Uterus (tissue), 4 donors: ENCODE data around the gene RNF157. TPM values are rescaled to one million over a fixed set of nuclear protein-coding genes. Genes with fewer than 3 reads are reported as not detected.

Experiments used
- DNase-seq, 2 donors: peaks; one replicate each; pipeline ENCODE4 v3.0.0-alpha.2; 2019 to 2020
- H3K27ac ChIP-seq, 2 donors: fragments of 200-600 bp; sonication (generic); 1 replicate in 1 of 2; 2 replicates in 1 of 2; pipeline ENCODE4 v1.5.1; 2016 to 2018
- H3K27me3 ChIP-seq, 2 donors: fragments of 200-600 bp; sonication (generic); one replicate each; pipeline ENCODE4 v1.5.1; 2018 to 2019; ENCODE audit warnings: control low read depth in 1 of 2
- H3K36me3 ChIP-seq, 2 donors: fragments of 200-600 bp; sonication (generic); one replicate each; pipeline ENCODE4 v1.5.1; 2019; ENCODE audit warnings: control low read depth in 1 of 2
- H3K4me1 ChIP-seq, 2 donors: fragments of 200-600 bp; sonication (generic); one replicate each; pipeline ENCODE4 v1.5.1; 2018 to 2019; ENCODE audit warnings: control low read depth in 1 of 2
- H3K4me3 ChIP-seq, 2 donors: fragments of 200-600 bp; sonication (generic); 1 replicate in 1 of 2; 2 replicates in 1 of 2; pipeline ENCODE4 v1.5.1; 2018 to 2019; ENCODE audit warnings: mild to moderate bottlenecking in 1 of 2
- H3K9me3 ChIP-seq, 2 donors: fragments of 200-600 bp; sonication (generic); one replicate each; pipeline ENCODE4 v1.5.1; 2019; ENCODE audit warnings: control low read depth in 1 of 2
- CTCF ChIP-seq, 4 experiments: fragments of 200-600 bp in 2 of 4; fragments of 450-650 bp in 2 of 4; sonication (generic) in 2 of 4; IDR thresholded peaks; one replicate each; pipeline ENCODE4 v1.5.1; 2016 to 2019; ENCODE audit warnings: antibody characterized with exemption in 4 of 4, mild to moderate bottlenecking in 2 of 4, moderate library complexity in 1 of 4
- POLR2A ChIP-seq, 2 donors: fragments of 450-650 bp; IDR thresholded peaks; one replicate each; pipeline ENCODE4 v1.6.1; 2016; ENCODE audit warnings: antibody characterized with exemption in 2 of 2, mild to moderate bottlenecking in 1 of 2, moderate library complexity in 1 of 2
- intact Hi-C: fragments of 100-400 bp; cut with DNase I; formaldehyde crosslinking; loops from one replicate; pipeline ENCODE4 v1.15.1; 2023; ENCODE audit warnings: low total_unique reads
- total RNA-seq, 4 donors: library from RNA; depleted of rRNA in 3 of 4; stranded (reverse); fragments of >200 nt in 3 of 4; gene quantifications; one replicate each; pipeline versions ENCODE4 v1.1.0 to v1.2.4, GENCODE V29; 2014 to 2023
- donor health status: DM: yes; HTN: yes; CAD: no.

The RNF157 gene
- total RNA-seq, 4 donors from 2014 or later, result 0.77 to 5.7 (median 1.7) TPM

- no peaks in the 10 kb centered on the region for H3K4me1 ChIP-seq
- intact Hi-C loops, result loop anchor here (10.0 kb wide), 1 partner anchor 505 kb away; no protein-coding TSS in a partner anchor
- H3K27ac ChIP-seq, result no peak overlapping the region
- DNase-seq, result no peak
- peak overlapping the region; percentile 2 to 30 for H3K4me3 ChIP-seq
- TF ChIP-seq CTCF (IDR thresholded peaks at IDR 0.05) (no peak), POLR2A (IDR thresholded peaks at IDR 0.05) (no peak)
- no peaks in the 10 kb centered on the region for H3K27me3 ChIP-seq
- H3K9me3 ChIP-seq, result no peaks in the 10 kb centered on the region
- no peaks in the 10 kb centered on the region for H3K36me3 ChIP-seq
These were observed 587 bp downstream of the RNF157 start for GRCh38 chr17:76239538-76240274.

- no peak overlapping the region for H3K4me3 ChIP-seq
- no peak overlapping the region for H3K27ac ChIP-seq
- H3K36me3 ChIP-seq, result no peaks in the 10 kb centered on the region
- no peaks in the 10 kb centered on the region for H3K27me3 ChIP-seq
- H3K4me1 ChIP-seq, result no peaks in the 10 kb centered on the region
- intact Hi-C loops, result no loop called here
- H3K9me3 ChIP-seq, result no peaks in the 10 kb centered on the region
- TF ChIP-seq POLR2A (IDR thresholded peaks at IDR 0.05) (no peak), CTCF (IDR thresholded peaks at IDR 0.05) (no peak)
- DNase-seq, result no peak
These were observed 1.3 kb downstream of the RNF157 start for GRCh38 chr17:76238847-76239537.

GRCh38 chr17:76237859-76238313 is 2.4 kb downstream of the RNF157 start:
- intact Hi-C loops, result no loop called here
- no peak for DNase-seq
- Histone ChIP-seq H3K36me3 (no peaks in the 10 kb centered on the region), H3K4me3 (no peak overlapping the region), H3K27ac (no peak overlapping the region), H3K27me3 (no peaks in the 10 kb centered on the region), H3K4me1 (no peaks in the 10 kb centered on the region), H3K9me3 (no peaks in the 10 kb centered on the region)
- TF ChIP-seq CTCF (IDR thresholded peaks at IDR 0.05) (no peak), POLR2A (IDR thresholded peaks at IDR 0.05) (no peak)

- Histone ChIP-seq H3K9me3 (no peaks in the 10 kb centered on the region), H3K36me3 (no peaks in the 10 kb centered on the region), H3K4me1 (no peaks in the 10 kb centered on the region), H3K27ac (no peak overlapping the region), H3K4me3 (no peak overlapping the region), H3K27me3 (no peaks in the 10 kb centered on the region)
- intact Hi-C loops, result no loop called here
- TF ChIP-seq POLR2A (IDR thresholded peaks at IDR 0.05) (no peak), CTCF (IDR thresholded peaks at IDR 0.05) (no peak)
- no peak for DNase-seq
These were observed 3.7 kb downstream of the RNF157 start for GRCh38 chr17:76236603-76237002.

- DNase-seq, result no peak
- no peaks in the 10 kb centered on the region for H3K4me1 ChIP-seq
- no peak overlapping the region for H3K27ac ChIP-seq
- no peaks in the 10 kb centered on the region for H3K36me3 ChIP-seq
- H3K27me3 ChIP-seq, result no peaks in the 10 kb centered on the region
- TF ChIP-seq POLR2A (IDR thresholded peaks at IDR 0.05) (no peak), CTCF (IDR thresholded peaks at IDR 0.05) (no peak)
- intact Hi-C loops, result no loop called here
- no peaks in the 10 kb centered on the region for H3K9me3 ChIP-seq
- H3K4me3 ChIP-seq, result no peak overlapping the region
These were observed 4.4 kb downstream of the RNF157 start for GRCh38 chr17:76235883-76236282.
